Neural progenitor cell (in vitro differentiated cells): ENCODE data around the gene ZP3. TPM values are rescaled to one million over a fixed set of nuclear protein-coding genes. Genes with fewer than 3 reads are reported as not detected.
A peak's percentile ranks its signal among the peaks of the same experiment; 100 is the strongest.
"Not testable (repeated sequence)": the region's sequence is repeated elsewhere in the genome, so short reads cannot be mapped to it uniquely, and the experiment has no call there.

Experiments used
- DNase-seq: peaks from one replicate; pipeline ENCODE4 v3.0.0-alpha.2; 2016; ENCODE audit warnings: low spot score
- H2AFZ ChIP-seq: fragments of 200-600 bp; sonication (generic); replicated peaks from 2 replicates; pipeline ENCODE4 v1.6.1; 2016; ENCODE audit warnings: antibody characterized with exemption
- H3F3A ChIP-seq: fragments of 200-600 bp; sonication (generic); 2 replicates; pipeline ENCODE4 v1.6.1; 2016; ENCODE audit warnings: antibody characterized with exemption, low read depth
- H3K27ac ChIP-seq: fragments of 200-600 bp; sonication (generic); 2 replicates; pipeline ENCODE4 v1.5.1; 2016; ENCODE audit warnings: mild to moderate bottlenecking
- H3K27me3 ChIP-seq: fragments of 200-600 bp; sonication (generic); 2 replicates; pipeline ENCODE4 v1.6.1; 2016; ENCODE audit warnings: mild to moderate bottlenecking, moderate library complexity
- H3K36me3 ChIP-seq: fragments of 200-600 bp; sonication (generic); 2 replicates; pipeline ENCODE4 v1.5.1; 2016
- H3K4me1 ChIP-seq: fragments of 200-600 bp; sonication (generic); 2 replicates; pipeline ENCODE4 v1.6.1; 2016; ENCODE audit warnings: mixed run types
- H3K4me2 ChIP-seq: fragments of 200-600 bp; sonication (generic); 2 replicates; pipeline ENCODE4 v1.6.1; 2016
- H3K4me3 ChIP-seq: fragments of 200-600 bp; sonication (generic); 2 replicates; pipeline ENCODE4 v1.5.1; 2016
- H3K79me2 ChIP-seq: fragments of 200-600 bp; sonication (generic); 2 replicates; pipeline ENCODE4 v1.6.1; 2016; ENCODE audit warnings: low read depth
- H3K9ac ChIP-seq: fragments of 200-600 bp; sonication (generic); 2 replicates; pipeline ENCODE4 v1.6.1; 2016
- H3K9me3 ChIP-seq: fragments of 200-600 bp; sonication (generic); 2 replicates; pipeline ENCODE4 v1.5.1; 2016; ENCODE audit warnings: low read depth
- H4K20me1 ChIP-seq: fragments of 200-600 bp; sonication (generic); 2 replicates; pipeline ENCODE4 v1.6.1; 2016; ENCODE audit warnings: low read depth
- H3K27ac Mint-ChIP-seq: 3 replicates; pipeline ENCODE4 v1.8.0; 2021; ENCODE audit warnings: mixed read lengths
- H3K27me3 Mint-ChIP-seq: 2 replicates; pipeline ENCODE4 v1.8.0; 2022; ENCODE audit warnings: low read depth, mild to moderate bottlenecking, inconsistent platforms, moderate library complexity, mixed read lengths; ENCODE audit not compliant: insufficient read depth
- H3K36me3 Mint-ChIP-seq: 3 replicates; pipeline ENCODE4 v1.8.0; 2021; ENCODE audit warnings: mixed read lengths
- H3K4me1 Mint-ChIP-seq: 3 replicates; pipeline ENCODE4 v1.8.0; 2021; ENCODE audit warnings: mixed read lengths
- H3K4me3 Mint-ChIP-seq: 3 replicates; pipeline ENCODE4 v1.8.0; 2021; ENCODE audit warnings: mild to moderate bottlenecking, moderate library complexity, mixed read lengths
- H3K9me3 Mint-ChIP-seq: 3 replicates; pipeline ENCODE4 v1.8.0; 2020; ENCODE audit warnings: mixed read lengths
- total RNA-seq: library from RNA; depleted of rRNA; stranded (reverse); fragments of >200 nt; gene quantifications from 2 replicates; pipeline ENCODE4 v1.2.3, GENCODE V29; 2015; ENCODE audit warnings: low replicate concordance

Gene ZP3
- total RNA-seq, 1 donor from 2014 or later: not detected

GRCh38 chr7:76464959-76465358, 40.2 kb downstream of the ZP3 start:
- not testable (repeated sequence) for H3K36me3 Mint-ChIP-seq, H3K27ac Mint-ChIP-seq, H3K27ac ChIP-seq, H3K9me3 ChIP-seq, H3K9me3 Mint-ChIP-seq, H3K4me3 Mint-ChIP-seq, H2AFZ ChIP-seq, H3K4me1 ChIP-seq, H3K79me2 ChIP-seq, H3K27me3 Mint-ChIP-seq, H3K4me2 ChIP-seq, DNase-seq, H3K4me1 Mint-ChIP-seq, H3K9ac ChIP-seq, H3K27me3 ChIP-seq, H3K36me3 ChIP-seq, H3K4me3 ChIP-seq, H3F3A ChIP-seq, H4K20me1 ChIP-seq

- H3K27me3 ChIP-seq, DNase-seq, H3K4me1 ChIP-seq, H3K9me3 ChIP-seq, H2AFZ ChIP-seq, H3K79me2 ChIP-seq, H3K36me3 Mint-ChIP-seq, H3K4me1 Mint-ChIP-seq, H3K27ac ChIP-seq, H3K27ac Mint-ChIP-seq, H4K20me1 ChIP-seq, H3F3A ChIP-seq, H3K4me3 Mint-ChIP-seq, H3K4me3 ChIP-seq, H3K9me3 Mint-ChIP-seq, H3K9ac ChIP-seq, H3K4me2 ChIP-seq, H3K36me3 ChIP-seq, H3K27me3 Mint-ChIP-seq: not testable (repeated sequence)
Measured at GRCh38 chr7:76465950-76466349, 41.2 kb downstream of the ZP3 start.

GRCh38 chr7:76467743-76468404, 43.1 kb downstream of the ZP3 start:
- not testable (repeated sequence) for H3K27me3 Mint-ChIP-seq, H2AFZ ChIP-seq, H3K9ac ChIP-seq, H3K36me3 Mint-ChIP-seq, H3K79me2 ChIP-seq, H3K4me1 Mint-ChIP-seq, H3K4me1 ChIP-seq, H3K27me3 ChIP-seq, H3K9me3 Mint-ChIP-seq, H3K4me2 ChIP-seq, DNase-seq, H3K4me3 Mint-ChIP-seq, H3K4me3 ChIP-seq, H3K9me3 ChIP-seq, H4K20me1 ChIP-seq, H3F3A ChIP-seq, H3K36me3 ChIP-seq, H3K27ac ChIP-seq
- H3K27ac Mint-ChIP-seq: peak overlapping the region; percentile 86

GRCh38 chr7:76471556-76472221, 46.9 kb downstream of the ZP3 start:
- not testable (repeated sequence) for H3K36me3 Mint-ChIP-seq, H3K79me2 ChIP-seq, H3K27me3 ChIP-seq, H3K4me3 ChIP-seq, H2AFZ ChIP-seq, H3K9me3 ChIP-seq, H3K4me2 ChIP-seq, H3K27ac ChIP-seq, H3K9ac ChIP-seq, H3F3A ChIP-seq, H3K4me3 Mint-ChIP-seq, H3K4me1 Mint-ChIP-seq, H3K36me3 ChIP-seq, H3K27me3 Mint-ChIP-seq, H3K9me3 Mint-ChIP-seq, H4K20me1 ChIP-seq, H3K4me1 ChIP-seq, H3K27ac Mint-ChIP-seq, DNase-seq

- H3K36me3 Mint-ChIP-seq, H3K27me3 Mint-ChIP-seq, H3K9me3 ChIP-seq, H3K4me3 ChIP-seq, H4K20me1 ChIP-seq, H3K79me2 ChIP-seq, H3K27ac ChIP-seq, DNase-seq, H3K27ac Mint-ChIP-seq, H3K27me3 ChIP-seq, H3K9ac ChIP-seq, H3K9me3 Mint-ChIP-seq, H3K4me2 ChIP-seq, H3K4me1 Mint-ChIP-seq, H3K36me3 ChIP-seq, H3K4me1 ChIP-seq, H2AFZ ChIP-seq, H3K4me3 Mint-ChIP-seq, H3F3A ChIP-seq: not testable (repeated sequence)
Measured at GRCh38 chr7:76473097-76473496, 48.3 kb downstream of the ZP3 start.

- not testable (repeated sequence) for H2AFZ ChIP-seq, H3K27me3 ChIP-seq, H4K20me1 ChIP-seq, H3K9ac ChIP-seq, H3K9me3 Mint-ChIP-seq, H3K27ac ChIP-seq, H3K4me1 ChIP-seq, H3K4me1 Mint-ChIP-seq, H3K36me3 Mint-ChIP-seq, H3K27me3 Mint-ChIP-seq, H3K9me3 ChIP-seq, H3K36me3 ChIP-seq, H3K4me3 ChIP-seq, H3K27ac Mint-ChIP-seq, H3K4me2 ChIP-seq, DNase-seq, H3K79me2 ChIP-seq, H3F3A ChIP-seq, H3K4me3 Mint-ChIP-seq
Measured at GRCh38 chr7:76476280-76476679, 51.5 kb downstream of the ZP3 start.

GRCh38 chr7:76476742-76477474, 52.2 kb downstream of the ZP3 start:
- not testable (repeated sequence) for H3K9me3 Mint-ChIP-seq, H3F3A ChIP-seq, H3K36me3 Mint-ChIP-seq, H4K20me1 ChIP-seq, H3K79me2 ChIP-seq, H2AFZ ChIP-seq, H3K4me3 ChIP-seq, H3K27ac Mint-ChIP-seq, H3K27me3 ChIP-seq, H3K4me2 ChIP-seq, H3K27me3 Mint-ChIP-seq, H3K4me1 Mint-ChIP-seq, H3K36me3 ChIP-seq, DNase-seq, H3K27ac ChIP-seq, H3K4me3 Mint-ChIP-seq, H3K4me1 ChIP-seq, H3K9me3 ChIP-seq, H3K9ac ChIP-seq

- H3K27me3 Mint-ChIP-seq, H3K27me3 ChIP-seq, H3K9ac ChIP-seq, H4K20me1 ChIP-seq, H3K4me1 ChIP-seq, H3K4me3 Mint-ChIP-seq, H3K36me3 ChIP-seq, H2AFZ ChIP-seq, DNase-seq, H3K9me3 Mint-ChIP-seq, H3K4me2 ChIP-seq, H3K36me3 Mint-ChIP-seq, H3K4me3 ChIP-seq, H3K27ac Mint-ChIP-seq, H3K79me2 ChIP-seq, H3K27ac ChIP-seq, H3K4me1 Mint-ChIP-seq, H3F3A ChIP-seq, H3K9me3 ChIP-seq: not testable (repeated sequence)
Measured at GRCh38 chr7:76479628-76480027, 54.9 kb downstream of the ZP3 start.
